ENCODE results near the gene ELAVL3. TPM values are rescaled to one million over a fixed set of nuclear protein-coding genes. Genes with fewer than 3 reads are reported as not detected.

Gene ELAVL3
- total and polyA plus RNA-seq, 2 of the 8 experiments (the other 6 are each of a cell fraction or from before 2014, with no cell fraction given), result 0.80 to 1.0 TPM

DNA sequence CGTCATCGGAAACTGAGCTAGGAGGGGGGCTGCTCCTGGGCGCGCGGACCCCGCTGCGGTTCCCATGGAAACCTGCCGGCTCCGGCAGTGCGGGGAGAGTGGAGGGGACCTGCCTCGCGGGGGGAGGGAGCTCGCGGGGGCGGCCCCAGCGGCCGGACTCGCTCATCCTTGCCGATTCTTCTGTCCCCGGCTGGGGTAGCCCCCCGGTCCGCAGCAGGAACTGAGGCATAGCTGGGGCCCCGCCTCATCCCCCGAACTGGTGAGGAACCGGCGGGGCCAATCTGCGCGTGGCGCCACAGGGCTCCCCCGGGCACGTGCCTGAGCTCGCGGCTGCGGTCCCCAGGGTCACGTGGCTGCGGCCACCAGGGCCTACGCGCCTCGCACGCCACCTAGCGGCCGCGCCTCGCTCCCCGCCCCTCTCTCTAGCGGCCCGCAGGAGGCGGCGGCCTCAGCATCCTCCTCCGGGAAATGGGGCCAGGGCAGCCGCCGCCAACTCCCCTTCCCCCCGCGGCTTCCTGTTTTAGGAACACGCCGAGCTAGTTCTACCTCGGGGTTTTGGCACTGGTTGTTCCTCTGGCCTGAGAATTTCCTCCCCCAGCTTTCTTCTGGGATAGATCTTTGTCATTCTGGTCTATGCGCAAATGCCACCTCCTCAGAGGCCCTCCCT lies 1.7 kb upstream of the ELAVL3 start:
- Histone ChIP-seq H3K4me2 (ENCODE audit: insufficient read depth in 1 of 2, low read depth in 2 of 2, low read length in 2 of 2) (peak overlapping the region in 1 of 2 experiments; percentile 55; a peak in 3 of 4 replicates), H3K27ac (ENCODE audit: low read depth, low read length) (no peak overlapping the region), H2AK5ac (ENCODE audit: low read depth, low read length) (no peak overlapping the region), H3K4me1 (replicated peaks in 1 of 4; ENCODE audit: control insufficient read depth in 3 of 4, insufficient read depth in 4 of 4, low read length in 3 of 4) (peaks cover 0 to 17% (median 5%) of the 10 kb centered on the region in 4 experiments; a peak in 5 of 7 replicates), H3K18ac (ENCODE audit: extremely low read depth, low read length) (no peak overlapping the region; the same call in 1 of the 2 replicates), H4K8ac (ENCODE audit: extremely low read depth, insufficient read depth, low read length) (peak overlapping the region; percentile 86), H3K79me2 (ENCODE audit: control insufficient read depth in 1 of 2, insufficient read depth in 2 of 2, low read length in 2 of 2) (no peaks in the 10 kb centered on the region), H3K27me3 (replicated peaks in 1 of 4; ENCODE audit: control insufficient read depth in 3 of 4, extremely low read depth in 1 of 4, insufficient read depth in 3 of 4, low read length in 3 of 4) (peaks cover 20 to 26% (median 23%) of the 10 kb centered on the region in 4 experiments), H3K23ac (ENCODE audit: insufficient read length) (no peak overlapping the region), H4K91ac (replicated peaks; ENCODE audit: insufficient read length, low read length) (no peak overlapping the region), H4K5ac (ENCODE audit: insufficient read length, low read depth, low read length) (peak overlapping the region; percentile 18), H4K20me1 (replicated peaks in 1 of 2; ENCODE audit: control insufficient read depth in 1 of 2, insufficient read depth in 2 of 2, low read length in 2 of 2) (peaks cover 0 to 9% of the 10 kb centered on the region in 2 experiments), H3K23me2 (ENCODE audit: low read depth, low read length) (peaks cover 7% of the 10 kb centered on the region; the same call in 1 of the 2 replicates), H2BK20ac (ENCODE audit: low read length) (no peak overlapping the region), H2BK15ac (ENCODE audit: low read length) (no peak overlapping the region), H2AFZ (ENCODE audit: low read length) (no peak overlapping the region), H3K4ac (replicated peaks; ENCODE audit: insufficient read length, low read depth, low read length) (no peak overlapping the region), H3K36me3 (ENCODE audit: control insufficient read depth in 2 of 4, insufficient read depth in 4 of 4, low read length in 3 of 4) (no peaks in the 10 kb centered on the region; a peak in 1 of 8 replicates), H3K14ac (ENCODE audit: insufficient read length) (no peak overlapping the region), H3K9me3 (ENCODE audit: insufficient read depth in 2 of 2, low read depth in 1 of 2, low read length in 1 of 2) (no peaks in the 10 kb centered on the region; a peak in 1 of 4 replicates), H2BK5ac (ENCODE audit: low read depth, low read length) (no peak overlapping the region), H3K56ac (replicated peaks; ENCODE audit: insufficient read length, low read depth, low read length) (no peak overlapping the region), H2BK120ac (replicated peaks; ENCODE audit: low read depth, low read length) (no peak overlapping the region), H3K79me1 (ENCODE audit: low read depth, low read length) (no peaks in the 10 kb centered on the region), H3K4me3 (ENCODE audit: extremely low read depth in 1 of 4, insufficient read depth in 2 of 4, low read depth in 3 of 4, low read length in 4 of 4) (peak overlapping the region; percentile 0 to 56 (median 9); a peak in 2 of 8 replicates), H2BK12ac (ENCODE audit: low read depth, low read length) (no peak overlapping the region), H3K9ac (replicated peaks in 1 of 4; ENCODE audit: extremely low read depth in 1 of 4, low read depth in 3 of 4, low read length in 3 of 4) (no peak overlapping the region; a peak in 1 of 7 replicates)
- DNase-seq (ENCODE audit: low read depth in 1 of 2, low spot score in 2 of 2) (peak; percentile 53 to 95), FAIRE-seq (no peak)
- POLR2A ChIA-PET (ENCODE audit: partially characterized antibody), result interaction anchor here (0.6 to 3.9 kb wide), 19 partner anchors 8 to 122 kb away, joined by 3 to 20 read pairs (median 4); partner anchors contain the start of gene EPOR
- WGBS, 2 experiments (ENCODE audit: extremely low coverage in 1 of 2, insufficient coverage in 1 of 2, insufficient read length in 1 of 2, insufficient replicate concordance in 2 of 2, low coverage in 1 of 2, low lambda C conversion rate in 2 of 2, missing lambda C conversion rate in 1 of 2), result 11% methylated on average over 39 of the region's 58 CpGs; no CpG with 5 or more reads in 1 of the 2 experiments
- CTCF ChIA-PET (ENCODE audit: partially characterized antibody), result interaction anchor here (0.6 to 6.4 kb wide), 33 partner anchors 9 to 894 kb away, joined by 3 to 37 read pairs (median 4); partner anchors contain the start of genes CNN1, EPOR, ODAD3 and PRKCSH
- TF ChIP-seq JUN (IDR thresholded peaks at IDR 0.05; ENCODE audit: low read depth, low read length) (no peak), POU5F1 (IDR thresholded peaks at IDR 0.05; ENCODE audit: low read depth, low read length) (no peak), KDM5A (IDR thresholded peaks at IDR 0.05; ENCODE audit: low read length) (no peak), SP1 (IDR thresholded peaks at IDR 0.05; ENCODE audit: low read depth, low read length) (0 out of 2 replicates have a peak, but pooled peaks have one; percentile 56), BRCA1 (IDR thresholded peaks at IDR 0.05; ENCODE audit: low read depth, low read length) (no peak), CBX5 (IDR thresholded peaks at IDR 0.05; ENCODE audit: low read depth, low read length) (no peak), KDM4A (IDR thresholded peaks at IDR 0.05; ENCODE audit: low read depth, low read length, severe bottlenecking) (no peak), HDAC2 (IDR thresholded peaks at IDR 0.05; ENCODE audit: borderline replicate concordance in 1 of 2, low read depth in 2 of 2, low read length in 2 of 2) (peak in 1 of 2 experiments; percentile 82; a peak in 2 of 4 replicates), RNF2 (IDR thresholded peaks at IDR 0.05; ENCODE audit: borderline replicate concordance, low read depth, low read length, missing control alignments, poor library complexity, severe bottlenecking) (peak; percentile 5), CHD1 (IDR thresholded peaks at IDR 0.05; ENCODE audit: low read depth, low read length) (no peak), RXRA (IDR thresholded peaks at IDR 0.05; ENCODE audit: insufficient read depth, low read depth, low read length) (no peak)
